CMK (cell line): ENCODE measurements around the gene HDDC3.
A peak's percentile ranks its signal among the peaks of the same experiment; 100 is the strongest.

Source experiments
- DNase-seq: peaks from one replicate; pipeline ENCODE4 v3.0.0-alpha.2; 2010; ENCODE audit warnings: low read depth

Gene HDDC3, protein sequence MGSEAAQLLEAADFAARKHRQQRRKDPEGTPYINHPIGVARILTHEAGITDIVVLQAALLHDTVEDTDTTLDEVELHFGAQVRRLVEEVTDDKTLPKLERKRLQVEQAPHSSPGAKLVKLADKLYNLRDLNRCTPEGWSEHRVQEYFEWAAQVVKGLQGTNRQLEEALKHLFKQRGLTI

DNA sequence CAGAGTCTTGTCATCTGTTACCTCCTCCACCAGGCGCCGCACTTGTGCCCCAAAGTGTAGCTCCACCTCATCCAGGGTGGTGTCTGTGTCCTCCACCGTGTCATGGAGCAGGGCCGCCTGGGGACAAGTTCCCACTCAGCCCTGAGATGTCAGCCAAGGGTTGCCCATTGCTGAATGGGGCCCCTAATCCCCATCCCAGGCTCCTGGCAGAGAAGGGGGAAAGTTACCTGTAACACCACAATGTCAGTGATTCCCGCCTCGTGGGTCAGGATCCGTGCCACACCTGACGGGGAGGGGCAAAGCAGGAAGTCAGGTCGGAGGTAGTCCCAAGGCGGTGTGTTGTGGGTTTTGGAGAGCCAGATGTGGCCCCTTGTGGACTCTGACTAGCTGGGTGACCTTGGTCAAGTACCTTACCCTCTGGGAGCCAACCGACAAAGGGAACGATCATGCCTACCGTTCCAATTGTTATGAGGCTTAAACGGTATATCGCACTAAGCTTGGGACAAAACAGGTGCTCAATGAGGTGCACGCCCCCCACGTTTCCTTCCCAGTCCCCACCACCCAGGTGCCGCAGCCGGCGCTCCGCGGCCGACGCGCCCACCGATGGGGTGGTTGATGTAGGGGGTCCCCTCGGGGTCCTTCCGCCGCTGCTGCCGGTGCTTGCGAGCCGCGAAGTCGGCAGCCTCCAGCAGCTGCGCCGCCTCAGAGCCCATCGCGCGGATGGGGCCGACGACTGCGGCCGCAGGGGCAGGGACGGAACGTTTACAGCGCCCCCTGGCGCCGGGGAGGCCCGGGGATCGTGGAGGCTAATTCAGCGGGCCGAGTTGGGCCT is at the start of gene HDDC3:
TSS of gene HDDC3 (minus strand) at position 722 of the 832 bp plus-strand sequence. CDS start at position 713, 9 bp downstream.
- DNase-seq: peak; percentile 80

DNA sequence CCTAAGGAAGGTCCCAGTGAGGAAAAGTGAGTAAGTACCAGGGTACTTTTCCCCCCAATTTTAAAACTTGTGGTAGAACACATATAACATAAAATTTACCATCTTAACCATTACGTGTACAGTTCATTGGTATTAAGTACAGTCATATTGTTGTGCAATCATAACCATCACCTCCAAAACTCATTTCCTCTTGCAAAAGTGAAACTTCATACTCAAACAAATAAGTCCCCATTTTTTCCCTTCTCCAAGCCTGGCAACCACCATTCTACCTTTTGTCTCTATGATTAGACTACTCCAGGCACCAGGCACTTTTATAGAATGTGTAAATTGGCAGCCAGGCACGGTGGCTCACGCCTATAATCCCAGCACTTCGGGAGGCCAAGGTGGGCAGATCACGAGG is 49.8 kb upstream of the HDDC3 start:
- DNase-seq: no peak

DNA sequence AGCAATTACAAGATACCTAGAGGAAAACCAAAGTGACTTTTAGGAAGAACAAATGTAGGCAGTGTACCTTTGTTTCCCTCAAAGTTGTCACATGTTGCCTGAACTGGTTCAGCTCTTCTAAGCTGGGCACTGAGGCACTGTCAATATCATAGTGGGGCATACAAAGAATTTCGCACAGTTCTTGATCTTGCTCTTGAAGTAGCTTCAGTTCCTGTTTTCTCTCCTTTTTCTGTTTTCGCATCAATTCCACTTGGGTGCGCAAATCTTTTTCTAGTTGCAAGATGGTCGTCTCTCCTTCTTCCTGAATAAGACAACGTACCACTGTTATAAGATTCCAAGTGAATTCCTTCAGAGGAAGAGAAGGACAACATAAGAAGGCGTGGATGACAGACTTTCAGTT is 49.3 kb upstream of the HDDC3 start:
- no peak for DNase-seq

DNA sequence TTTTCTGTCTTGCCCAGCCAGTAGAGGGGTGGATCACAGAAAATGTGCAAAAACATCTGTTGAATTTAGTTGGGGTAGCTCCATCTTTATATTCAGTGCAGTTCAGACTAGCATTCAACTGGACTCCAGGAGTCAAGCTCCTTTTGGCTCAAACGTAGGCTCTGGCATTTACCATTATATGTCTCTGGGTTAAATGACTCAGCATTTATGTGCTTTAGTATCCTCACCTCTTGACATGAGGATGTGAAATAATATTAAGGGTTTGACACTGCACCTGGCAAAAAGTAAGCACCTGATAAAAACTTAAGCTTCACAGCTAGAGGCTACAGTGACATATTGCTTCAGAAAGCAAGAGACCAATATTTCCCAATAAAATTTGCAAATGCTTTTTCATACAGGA is 47.2 kb upstream of the HDDC3 start:
- no peak for DNase-seq

DNA sequence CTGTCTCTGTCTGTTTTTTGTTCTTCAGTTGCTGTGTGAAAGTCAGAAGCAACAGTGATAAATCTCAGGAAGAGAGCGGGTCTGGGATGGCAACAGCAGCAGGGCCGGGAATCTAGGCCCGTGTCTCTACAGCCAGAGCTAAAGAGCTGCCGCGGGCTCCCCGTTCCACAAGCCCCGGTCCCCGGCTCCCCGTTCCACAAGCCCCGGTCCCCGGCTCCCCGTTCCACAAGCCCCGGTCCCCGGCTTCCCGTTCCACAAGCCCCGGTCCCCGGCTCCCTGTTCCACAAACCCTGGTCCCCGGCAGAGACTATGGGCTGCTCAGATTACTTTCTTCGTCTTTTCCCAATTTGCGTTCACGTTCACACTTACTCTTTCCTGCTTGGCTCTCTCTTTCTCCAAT is 41.9 kb upstream of the HDDC3 start:
- no peak for DNase-seq

DNA sequence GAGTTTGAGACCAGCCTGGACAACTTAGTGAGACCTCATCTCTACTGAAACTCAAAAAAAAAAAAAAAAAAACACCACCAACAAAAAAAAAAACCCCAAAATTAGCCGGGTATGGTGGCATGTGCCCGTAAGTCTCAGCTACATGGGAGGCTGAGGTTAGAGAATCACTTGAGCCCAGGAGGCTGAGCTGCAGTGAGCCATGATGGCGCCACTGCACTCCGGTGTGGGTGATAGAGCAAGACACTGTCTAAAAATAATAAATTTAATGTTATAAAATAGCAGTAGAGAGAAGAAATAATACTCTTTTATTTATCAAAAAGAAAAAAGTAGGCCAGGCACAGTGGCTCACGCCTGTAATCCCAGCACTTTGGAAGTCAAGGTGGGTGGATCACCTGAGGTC is 39.8 kb upstream of the HDDC3 start:
- no peak for DNase-seq

DNA sequence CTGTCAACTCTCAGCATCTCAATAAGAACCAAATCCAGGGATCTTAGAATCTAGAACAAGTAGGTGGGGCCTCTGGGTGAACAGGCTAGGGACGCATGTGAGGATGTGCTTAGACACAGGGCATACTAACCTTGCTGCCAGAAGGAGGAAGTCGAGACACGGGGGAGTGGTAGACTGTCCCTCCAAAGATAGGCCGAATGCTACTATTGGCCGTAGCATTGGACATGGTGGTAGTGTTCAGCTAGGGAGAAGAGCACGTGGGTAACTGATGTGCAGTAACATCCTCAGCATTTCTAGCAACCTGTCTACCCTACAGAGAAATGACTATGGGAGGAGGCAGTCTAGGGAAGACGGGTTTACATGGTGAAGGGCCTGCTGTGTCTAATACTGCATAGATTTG is 37.9 kb upstream of the HDDC3 start:
- DNase-seq: peak; percentile 56

DNA sequence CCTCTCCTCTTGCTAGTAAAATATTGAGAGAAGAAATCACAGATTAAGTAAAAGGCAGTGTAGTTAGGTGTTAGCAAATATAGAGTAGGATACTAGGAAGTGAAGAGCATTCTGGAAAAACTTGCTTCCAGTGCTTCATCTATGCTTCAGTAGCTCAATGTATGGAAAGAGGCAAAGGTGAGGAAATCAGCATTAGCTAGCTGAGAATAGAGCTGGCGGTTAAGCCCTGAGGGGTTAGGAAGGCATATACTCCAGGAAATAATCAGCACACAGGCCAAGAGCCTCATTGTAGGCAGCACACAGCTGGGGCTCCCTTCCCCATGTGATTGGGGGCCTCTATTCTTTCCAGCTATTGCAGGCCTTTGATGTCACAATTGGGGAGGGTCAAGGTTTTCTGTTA is 36.1 kb upstream of the HDDC3 start:
- no peak for DNase-seq

DNA sequence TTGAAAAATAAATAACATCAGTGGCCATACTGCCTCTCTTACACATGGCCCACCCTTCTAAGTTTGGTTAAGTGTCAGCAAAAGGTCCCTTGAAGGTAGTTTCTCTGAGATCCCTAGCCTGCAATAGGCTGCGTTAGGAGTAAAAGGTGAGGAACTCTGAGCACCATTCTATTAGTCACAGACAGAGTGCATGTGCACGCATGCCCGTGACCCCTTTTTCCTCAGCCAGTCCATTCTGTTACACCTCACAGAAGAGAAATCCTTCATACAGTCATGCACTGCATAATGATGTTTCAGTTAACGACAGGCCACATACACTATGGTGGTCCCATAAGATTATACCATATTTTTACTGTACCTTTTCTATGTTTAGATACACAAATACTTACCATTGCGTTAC is 34.9 kb upstream of the HDDC3 start:
- DNase-seq: no peak

DNA sequence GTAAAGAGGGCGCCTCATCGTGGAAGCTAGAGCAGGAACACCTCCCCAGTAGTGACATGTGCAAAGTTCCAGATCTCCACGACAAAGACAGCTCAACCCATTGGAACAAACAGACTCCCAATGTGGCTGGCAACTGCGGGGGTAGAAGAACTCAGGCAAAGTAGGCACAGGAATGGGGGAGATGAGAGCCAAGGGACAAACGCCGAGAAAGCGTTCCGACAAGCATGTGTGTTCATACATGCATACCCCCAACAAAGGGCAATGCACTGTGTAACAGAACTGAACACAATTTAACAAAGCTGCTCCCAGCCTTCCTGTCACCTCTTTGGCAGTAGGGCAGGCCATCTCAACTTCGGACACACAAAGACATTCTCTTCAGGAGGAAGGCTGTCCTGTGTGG is 33.9 kb upstream of the HDDC3 start:
- DNase-seq: no peak

DNA sequence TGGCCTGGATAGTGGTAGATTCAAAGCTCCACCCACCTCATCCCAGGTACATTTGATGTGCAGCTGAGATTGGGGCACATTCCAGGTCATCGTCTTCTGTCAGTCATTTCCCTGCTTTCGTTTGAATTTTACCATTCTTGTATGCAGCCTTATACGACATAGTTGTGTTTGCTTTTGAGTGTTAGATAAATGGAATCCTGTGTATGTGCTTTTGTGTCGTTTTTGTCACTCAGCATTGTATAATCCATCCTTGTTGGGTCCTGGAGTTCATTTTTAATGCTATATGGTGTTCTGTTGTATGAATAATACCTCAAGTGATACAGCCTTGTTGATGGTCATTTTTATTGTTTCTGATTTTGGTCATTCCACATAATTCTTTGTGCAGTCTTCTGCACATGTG is 29.7 kb upstream of the HDDC3 start:
- DNase-seq: no peak

DNA sequence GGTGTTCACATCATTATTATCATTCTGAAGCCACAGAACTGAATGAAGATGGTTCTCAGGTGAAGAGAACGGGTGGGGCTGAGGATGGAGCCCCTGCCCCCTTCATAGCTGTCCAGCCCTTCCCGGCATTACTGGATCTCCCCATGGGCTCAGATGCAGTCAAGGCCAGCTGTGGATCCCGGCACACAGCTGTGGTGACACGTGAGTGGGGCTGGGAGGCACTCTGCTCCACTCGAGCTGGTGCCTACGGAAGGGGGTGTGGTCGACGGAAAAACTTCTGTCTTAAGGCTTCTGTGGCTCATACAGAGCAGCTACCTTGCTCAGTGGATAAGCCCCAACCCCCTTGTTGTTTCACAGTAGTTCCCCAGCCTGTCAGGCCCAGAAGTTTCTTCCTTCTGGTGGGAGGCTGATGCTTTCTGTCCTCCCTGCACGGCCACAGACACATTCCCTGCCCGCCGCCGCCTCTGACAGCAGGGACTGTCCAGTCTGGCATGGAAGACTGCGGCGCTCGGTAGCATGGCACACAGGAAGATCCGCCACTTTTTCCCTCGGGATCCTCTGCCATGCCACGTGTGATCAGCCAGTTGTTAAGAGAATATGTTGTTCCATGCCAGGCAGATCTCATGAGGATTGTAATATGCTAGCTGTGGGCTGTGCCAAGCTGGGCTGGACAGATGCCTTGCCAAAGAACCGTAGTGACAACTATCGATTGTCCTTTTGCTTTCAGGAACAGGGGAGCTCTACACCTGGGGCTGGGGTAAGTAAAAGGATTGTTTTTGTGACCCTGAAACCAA is 28.1 kb upstream of the HDDC3 start:
- DNase-seq: no peak

DNA sequence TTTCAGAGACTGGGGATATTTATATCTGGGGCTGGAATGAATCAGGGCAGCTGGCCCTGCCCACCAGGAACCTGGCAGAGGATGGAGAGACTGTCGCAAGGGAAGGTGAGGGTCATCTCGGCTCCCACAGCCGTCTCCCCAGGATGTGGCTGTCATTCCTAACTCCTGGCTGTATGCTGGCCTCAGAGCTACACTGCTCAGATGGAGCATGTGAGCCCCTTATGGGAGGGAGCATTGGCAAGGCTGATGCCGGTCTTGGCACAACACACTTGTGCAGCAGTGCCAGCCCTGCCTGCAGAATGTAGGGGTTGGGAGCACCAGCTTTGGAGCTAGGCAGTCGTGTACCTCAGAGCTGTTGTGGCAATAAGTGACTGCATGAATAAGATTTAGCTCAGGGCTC is 27.5 kb upstream of the HDDC3 start:
- no peak for DNase-seq

DNA sequence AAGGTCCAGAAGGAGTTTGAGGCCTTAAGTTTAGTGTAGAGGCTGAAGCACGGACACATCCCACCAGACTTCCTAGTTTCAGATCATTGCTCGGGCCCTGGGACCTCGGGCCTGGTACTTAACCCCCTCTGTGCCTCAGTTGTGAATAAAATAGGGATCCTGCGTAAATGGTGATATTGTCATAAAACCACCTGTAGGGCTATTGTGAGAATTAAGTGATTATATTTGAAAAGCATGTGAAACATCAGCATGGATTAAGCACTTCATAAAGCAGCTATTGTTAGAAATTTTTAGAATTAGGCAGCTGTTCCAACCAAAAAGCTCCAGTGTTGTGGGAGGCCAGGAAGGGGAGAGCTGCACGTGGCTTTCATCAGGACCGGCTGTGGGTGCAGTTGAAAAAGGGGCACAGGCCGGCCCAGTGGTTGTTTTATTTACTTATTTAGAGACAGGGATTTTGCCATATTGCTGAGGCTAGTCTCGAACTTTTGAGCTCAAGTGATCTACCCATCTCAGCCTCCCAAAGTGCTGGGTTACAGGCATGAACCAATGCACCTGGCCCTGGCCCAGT is 26.8 kb upstream of the HDDC3 start:
- no peak for DNase-seq

DNA sequence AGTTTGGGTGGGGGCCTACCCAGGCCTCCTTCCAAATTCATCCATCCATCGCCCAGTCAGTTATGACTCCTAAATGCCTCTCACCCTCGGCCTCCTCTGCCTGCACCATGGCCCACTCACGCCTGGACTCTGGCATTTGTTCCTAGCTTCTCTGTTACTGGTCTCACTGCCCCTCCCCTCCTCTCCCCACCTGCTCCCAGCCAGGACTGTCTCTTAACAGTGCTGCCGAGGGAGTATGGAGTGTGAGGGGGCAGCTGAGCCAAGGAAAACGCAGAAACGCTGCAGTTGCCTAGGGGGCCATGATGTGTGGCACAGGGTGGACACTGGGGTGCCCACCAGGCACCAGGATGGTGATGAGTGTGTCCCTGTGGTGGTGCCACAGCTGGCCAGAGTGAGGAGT is 25.4 kb upstream of the HDDC3 start:
- no peak for DNase-seq

DNA sequence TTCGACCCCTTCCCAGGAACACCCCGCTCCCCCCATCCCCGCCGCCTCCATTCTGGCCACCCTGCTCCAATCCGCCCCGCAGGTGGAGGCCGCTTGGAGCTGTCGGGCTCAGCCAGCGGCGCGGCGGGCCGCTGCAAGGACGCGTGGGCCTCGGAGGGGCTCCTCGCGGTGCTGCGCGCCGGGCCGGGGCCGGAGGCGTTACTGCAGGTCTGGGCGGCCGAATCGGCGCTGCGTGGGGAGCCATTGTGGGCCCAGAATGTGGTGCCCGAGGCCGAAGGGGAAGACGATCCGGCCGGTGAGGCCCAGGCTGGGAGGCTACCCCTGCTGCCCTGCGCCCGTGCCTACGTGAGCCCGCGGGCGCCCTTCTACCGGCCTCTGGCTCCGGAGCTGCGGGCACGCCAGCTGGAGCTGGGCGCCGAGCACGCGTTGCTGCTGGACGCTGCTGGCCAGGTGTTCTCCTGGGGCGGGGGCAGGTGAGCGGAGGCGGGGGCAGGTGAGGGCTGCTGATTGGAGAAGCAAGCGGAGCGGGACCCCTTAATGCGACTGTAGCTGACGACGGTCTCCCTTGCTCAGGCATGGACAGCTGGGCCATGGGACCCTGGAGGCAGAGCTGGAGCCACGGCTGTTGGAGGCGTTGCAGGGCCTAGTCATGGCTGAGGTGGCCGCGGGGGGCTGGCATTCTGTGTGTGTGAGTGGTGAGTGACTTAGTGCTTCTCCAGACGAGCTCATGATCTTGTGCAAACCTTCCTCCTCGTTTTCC is 24.9 kb upstream of the HDDC3 start:
- no peak for DNase-seq

DNA sequence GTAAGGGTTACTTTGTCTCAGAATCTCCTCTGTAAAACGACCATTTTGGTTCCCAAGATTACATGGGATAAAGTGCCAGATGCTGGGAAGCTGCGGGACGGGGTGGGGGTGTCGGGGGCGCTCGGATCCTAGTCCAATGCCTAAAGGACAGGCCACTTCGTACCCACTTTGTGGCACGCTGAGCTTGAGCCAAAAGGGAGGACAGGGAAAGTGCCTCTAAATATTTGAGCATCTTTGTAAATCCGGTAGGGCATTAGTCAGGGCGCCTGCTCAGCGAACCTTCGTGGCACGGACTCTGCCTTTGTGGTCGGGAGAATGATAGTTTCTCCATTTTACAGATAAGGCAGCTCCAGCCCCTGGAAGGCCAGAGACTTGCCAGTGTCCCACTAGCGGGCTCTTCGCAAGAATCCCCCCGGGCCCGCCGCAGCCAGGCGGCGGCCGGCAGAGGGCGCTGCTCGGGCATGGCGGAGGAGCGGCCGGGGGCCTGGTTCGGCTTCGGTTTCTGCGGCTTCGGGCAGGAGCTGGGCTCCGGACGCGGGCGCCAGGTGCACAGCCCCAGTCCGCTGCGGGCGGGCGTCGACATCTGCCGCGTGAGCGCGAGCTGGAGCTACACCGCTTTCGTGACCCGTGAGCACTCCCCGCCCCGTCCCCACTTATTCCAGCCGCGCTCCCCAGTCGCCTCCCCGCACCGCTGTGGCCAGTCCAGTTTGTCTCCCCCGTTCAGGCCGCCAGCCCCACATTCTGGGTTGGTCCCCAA is 24.1 kb upstream of the HDDC3 start:
- no peak for DNase-seq

DNA sequence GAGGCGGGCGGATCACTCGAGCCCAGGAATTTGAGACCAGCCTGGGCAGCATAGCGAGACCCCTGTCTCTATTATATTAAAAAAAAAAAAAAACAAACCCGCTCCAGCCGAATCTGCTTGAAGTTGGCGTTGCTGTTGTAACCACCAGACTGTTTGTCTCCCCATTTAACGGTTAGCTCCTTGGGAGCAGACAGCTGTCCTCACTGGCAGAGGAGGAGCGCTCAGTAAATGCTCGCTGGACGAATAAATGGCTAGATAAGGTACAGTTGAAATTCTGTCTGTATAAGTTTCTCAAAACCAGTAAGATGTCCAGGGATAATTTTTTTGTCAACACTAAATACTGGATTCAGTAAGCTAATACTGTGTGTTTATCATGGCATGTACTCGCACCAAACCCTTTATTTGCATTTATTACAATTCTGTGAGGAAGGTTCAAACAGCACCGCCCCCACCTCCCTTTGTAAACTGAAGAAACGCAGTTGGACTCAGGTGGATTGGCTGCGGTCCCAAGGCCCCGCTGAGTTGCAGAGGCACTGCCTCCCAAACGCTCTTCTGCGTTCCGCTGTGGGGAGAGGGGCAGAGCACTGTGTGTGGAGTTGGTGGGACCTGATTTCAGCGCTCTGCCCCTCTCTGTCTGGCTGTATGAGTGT is 23.4 kb upstream of the HDDC3 start:
- DNase-seq: no peak

DNA sequence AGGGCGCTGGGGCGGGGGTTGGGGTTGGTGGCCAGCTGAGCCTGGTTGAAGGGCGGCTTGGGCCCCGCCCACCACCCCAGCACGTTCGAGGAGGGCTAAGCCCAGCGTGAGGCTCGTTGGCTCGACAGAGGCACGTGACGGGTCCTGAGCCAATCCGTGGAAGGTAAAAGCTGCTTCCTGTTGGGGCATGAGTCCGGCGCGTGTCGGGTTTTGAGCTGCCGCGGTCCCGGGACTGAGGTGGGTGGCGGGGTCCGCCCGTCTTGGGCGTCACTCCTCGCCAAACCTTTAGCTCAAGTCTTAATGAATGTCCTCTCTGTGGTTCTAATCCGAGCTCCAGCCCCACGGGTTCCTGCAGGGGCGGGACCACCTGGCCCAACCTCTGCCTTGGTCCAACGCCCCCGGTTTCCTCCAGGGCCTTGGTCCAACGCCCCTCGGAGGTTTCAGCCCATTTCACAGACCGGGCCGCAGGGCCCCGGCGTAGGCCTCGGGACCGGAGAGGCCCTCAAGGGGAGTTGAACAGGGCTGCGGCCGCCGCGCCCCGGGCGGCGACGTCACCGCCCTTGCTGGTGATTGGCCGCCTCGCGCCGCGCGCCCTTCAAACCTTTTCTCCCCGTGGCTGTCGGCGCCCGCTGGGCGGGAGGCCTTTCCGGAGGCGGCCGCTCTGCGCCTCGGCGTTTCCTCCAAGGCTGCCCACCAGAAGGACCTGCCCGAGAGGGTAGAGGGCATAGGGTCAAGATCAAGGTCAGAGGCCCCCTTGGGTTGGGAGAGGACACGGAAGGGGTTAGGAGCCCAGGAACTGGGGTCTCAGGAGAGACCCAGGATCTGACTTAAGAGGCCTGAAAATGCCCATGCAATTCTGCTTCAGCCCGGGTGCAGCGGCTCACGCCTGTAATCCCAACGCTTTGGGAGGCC is 22.6 kb upstream of the HDDC3 start, which contains the start of gene RCCD1:
TSS of gene RCCD1 (plus strand) at position 173 of the 912 bp plus-strand sequence. CDS start 1,851 bp downstream, outside the sequence.
- DNase-seq: peak; percentile 97
